ENCODE data around the gene HLA-DPB1. TPM values are rescaled to one million over a fixed set of nuclear protein-coding genes. Genes with fewer than 3 reads are reported as not detected.

Gene HLA-DPB1
- total and polyA plus RNA-seq, 9 of the 15 experiments (the other 6 are each of a cell fraction or from before 2014, with no cell fraction given), result 0.07 to 1.2 (median 0.51) TPM

DNA sequence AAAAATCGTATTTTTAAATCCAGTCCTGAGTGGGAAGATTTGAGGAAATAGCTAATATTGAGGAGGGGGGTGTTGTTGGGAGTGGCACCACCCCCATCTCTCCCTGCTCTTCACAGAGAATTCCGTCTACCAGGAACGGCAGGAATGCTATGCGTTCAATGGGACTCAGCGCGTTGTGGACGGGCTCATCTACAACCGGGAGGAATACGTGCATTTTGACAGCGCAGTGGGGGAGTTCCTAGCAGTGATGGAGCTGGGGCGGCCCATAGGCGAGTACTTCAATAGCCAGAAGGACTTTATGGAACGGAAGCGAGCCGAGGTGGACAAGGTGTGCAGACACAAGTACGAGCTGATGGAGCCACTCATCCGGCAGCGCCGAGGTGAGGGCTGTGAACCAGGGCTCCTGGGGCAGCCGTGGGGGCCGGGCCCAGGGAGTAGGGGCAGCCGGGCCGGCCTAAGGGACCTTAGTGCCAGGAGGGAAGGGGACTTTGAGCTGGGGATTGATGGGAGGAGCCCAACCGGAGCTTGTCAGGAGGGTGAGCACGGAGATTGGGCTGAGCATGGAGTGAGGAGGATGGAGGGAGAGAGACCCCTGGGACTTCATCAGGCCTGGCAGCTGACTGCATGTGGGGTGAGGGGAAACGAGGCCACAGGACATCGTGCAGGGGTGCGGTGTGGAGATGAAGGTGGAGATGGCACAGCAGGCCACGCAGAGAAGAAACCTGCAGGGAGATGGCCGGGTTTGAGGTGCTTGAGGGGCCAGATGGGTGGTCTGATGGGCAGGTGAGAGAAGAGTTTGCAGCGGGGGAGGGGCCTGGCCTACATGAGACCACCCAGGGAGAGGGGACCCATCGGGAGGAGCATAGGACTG, 41.3 kb downstream of the HLA-DPB1 start (continued):
- TF ChIP-seq, protein P1, sequence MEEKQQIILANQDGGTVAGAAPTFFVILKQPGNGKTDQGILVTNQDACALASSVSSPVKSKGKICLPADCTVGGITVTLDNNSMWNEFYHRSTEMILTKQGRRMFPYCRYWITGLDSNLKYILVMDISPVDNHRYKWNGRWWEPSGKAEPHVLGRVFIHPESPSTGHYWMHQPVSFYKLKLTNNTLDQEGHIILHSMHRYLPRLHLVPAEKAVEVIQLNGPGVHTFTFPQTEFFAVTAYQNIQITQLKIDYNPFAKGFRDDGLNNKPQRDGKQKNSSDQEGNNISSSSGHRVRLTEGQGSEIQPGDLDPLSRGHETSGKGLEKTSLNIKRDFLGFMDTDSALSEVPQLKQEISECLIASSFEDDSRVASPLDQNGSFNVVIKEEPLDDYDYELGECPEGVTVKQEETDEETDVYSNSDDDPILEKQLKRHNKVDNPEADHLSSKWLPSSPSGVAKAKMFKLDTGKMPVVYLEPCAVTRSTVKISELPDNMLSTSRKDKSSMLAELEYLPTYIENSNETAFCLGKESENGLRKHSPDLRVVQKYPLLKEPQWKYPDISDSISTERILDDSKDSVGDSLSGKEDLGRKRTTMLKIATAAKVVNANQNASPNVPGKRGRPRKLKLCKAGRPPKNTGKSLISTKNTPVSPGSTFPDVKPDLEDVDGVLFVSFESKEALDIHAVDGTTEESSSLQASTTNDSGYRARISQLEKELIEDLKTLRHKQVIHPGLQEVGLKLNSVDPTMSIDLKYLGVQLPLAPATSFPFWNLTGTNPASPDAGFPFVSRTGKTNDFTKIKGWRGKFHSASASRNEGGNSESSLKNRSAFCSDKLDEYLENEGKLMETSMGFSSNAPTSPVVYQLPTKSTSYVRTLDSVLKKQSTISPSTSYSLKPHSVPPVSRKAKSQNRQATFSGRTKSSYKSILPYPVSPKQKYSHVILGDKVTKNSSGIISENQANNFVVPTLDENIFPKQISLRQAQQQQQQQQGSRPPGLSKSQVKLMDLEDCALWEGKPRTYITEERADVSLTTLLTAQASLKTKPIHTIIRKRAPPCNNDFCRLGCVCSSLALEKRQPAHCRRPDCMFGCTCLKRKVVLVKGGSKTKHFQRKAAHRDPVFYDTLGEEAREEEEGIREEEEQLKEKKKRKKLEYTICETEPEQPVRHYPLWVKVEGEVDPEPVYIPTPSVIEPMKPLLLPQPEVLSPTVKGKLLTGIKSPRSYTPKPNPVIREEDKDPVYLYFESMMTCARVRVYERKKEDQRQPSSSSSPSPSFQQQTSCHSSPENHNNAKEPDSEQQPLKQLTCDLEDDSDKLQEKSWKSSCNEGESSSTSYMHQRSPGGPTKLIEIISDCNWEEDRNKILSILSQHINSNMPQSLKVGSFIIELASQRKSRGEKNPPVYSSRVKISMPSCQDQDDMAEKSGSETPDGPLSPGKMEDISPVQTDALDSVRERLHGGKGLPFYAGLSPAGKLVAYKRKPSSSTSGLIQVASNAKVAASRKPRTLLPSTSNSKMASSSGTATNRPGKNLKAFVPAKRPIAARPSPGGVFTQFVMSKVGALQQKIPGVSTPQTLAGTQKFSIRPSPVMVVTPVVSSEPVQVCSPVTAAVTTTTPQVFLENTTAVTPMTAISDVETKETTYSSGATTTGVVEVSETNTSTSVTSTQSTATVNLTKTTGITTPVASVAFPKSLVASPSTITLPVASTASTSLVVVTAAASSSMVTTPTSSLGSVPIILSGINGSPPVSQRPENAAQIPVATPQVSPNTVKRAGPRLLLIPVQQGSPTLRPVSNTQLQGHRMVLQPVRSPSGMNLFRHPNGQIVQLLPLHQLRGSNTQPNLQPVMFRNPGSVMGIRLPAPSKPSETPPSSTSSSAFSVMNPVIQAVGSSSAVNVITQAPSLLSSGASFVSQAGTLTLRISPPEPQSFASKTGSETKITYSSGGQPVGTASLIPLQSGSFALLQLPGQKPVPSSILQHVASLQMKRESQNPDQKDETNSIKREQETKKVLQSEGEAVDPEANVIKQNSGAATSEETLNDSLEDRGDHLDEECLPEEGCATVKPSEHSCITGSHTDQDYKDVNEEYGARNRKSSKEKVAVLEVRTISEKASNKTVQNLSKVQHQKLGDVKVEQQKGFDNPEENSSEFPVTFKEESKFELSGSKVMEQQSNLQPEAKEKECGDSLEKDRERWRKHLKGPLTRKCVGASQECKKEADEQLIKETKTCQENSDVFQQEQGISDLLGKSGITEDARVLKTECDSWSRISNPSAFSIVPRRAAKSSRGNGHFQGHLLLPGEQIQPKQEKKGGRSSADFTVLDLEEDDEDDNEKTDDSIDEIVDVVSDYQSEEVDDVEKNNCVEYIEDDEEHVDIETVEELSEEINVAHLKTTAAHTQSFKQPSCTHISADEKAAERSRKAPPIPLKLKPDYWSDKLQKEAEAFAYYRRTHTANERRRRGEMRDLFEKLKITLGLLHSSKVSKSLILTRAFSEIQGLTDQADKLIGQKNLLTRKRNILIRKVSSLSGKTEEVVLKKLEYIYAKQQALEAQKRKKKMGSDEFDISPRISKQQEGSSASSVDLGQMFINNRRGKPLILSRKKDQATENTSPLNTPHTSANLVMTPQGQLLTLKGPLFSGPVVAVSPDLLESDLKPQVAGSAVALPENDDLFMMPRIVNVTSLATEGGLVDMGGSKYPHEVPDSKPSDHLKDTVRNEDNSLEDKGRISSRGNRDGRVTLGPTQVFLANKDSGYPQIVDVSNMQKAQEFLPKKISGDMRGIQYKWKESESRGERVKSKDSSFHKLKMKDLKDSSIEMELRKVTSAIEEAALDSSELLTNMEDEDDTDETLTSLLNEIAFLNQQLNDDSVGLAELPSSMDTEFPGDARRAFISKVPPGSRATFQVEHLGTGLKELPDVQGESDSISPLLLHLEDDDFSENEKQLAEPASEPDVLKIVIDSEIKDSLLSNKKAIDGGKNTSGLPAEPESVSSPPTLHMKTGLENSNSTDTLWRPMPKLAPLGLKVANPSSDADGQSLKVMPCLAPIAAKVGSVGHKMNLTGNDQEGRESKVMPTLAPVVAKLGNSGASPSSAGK (IDR thresholded peaks at IDR 0.05), result no peak
- no peak for TF ChIP-seq YBX1 (IDR thresholded peaks at IDR 0.05)
- TF ChIP-seq, protein P2, sequence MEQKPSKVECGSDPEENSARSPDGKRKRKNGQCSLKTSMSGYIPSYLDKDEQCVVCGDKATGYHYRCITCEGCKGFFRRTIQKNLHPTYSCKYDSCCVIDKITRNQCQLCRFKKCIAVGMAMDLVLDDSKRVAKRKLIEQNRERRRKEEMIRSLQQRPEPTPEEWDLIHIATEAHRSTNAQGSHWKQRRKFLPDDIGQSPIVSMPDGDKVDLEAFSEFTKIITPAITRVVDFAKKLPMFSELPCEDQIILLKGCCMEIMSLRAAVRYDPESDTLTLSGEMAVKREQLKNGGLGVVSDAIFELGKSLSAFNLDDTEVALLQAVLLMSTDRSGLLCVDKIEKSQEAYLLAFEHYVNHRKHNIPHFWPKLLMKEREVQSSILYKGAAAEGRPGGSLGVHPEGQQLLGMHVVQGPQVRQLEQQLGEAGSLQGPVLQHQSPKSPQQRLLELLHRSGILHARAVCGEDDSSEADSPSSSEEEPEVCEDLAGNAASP (IDR thresholded peaks at IDR 0.05), result no peak
- no peak for TF ChIP-seq SNIP1 (IDR thresholded peaks at IDR 0.05; ENCODE audit: low read depth)
- TF ChIP-seq HDAC1 (IDR thresholded peaks at IDR 0.05), result no peak
- TF ChIP-seq HNRNPUL1 (IDR thresholded peaks at IDR 0.05; ENCODE audit: low read length), result no peak
- TF ChIP-seq, protein P3, sequence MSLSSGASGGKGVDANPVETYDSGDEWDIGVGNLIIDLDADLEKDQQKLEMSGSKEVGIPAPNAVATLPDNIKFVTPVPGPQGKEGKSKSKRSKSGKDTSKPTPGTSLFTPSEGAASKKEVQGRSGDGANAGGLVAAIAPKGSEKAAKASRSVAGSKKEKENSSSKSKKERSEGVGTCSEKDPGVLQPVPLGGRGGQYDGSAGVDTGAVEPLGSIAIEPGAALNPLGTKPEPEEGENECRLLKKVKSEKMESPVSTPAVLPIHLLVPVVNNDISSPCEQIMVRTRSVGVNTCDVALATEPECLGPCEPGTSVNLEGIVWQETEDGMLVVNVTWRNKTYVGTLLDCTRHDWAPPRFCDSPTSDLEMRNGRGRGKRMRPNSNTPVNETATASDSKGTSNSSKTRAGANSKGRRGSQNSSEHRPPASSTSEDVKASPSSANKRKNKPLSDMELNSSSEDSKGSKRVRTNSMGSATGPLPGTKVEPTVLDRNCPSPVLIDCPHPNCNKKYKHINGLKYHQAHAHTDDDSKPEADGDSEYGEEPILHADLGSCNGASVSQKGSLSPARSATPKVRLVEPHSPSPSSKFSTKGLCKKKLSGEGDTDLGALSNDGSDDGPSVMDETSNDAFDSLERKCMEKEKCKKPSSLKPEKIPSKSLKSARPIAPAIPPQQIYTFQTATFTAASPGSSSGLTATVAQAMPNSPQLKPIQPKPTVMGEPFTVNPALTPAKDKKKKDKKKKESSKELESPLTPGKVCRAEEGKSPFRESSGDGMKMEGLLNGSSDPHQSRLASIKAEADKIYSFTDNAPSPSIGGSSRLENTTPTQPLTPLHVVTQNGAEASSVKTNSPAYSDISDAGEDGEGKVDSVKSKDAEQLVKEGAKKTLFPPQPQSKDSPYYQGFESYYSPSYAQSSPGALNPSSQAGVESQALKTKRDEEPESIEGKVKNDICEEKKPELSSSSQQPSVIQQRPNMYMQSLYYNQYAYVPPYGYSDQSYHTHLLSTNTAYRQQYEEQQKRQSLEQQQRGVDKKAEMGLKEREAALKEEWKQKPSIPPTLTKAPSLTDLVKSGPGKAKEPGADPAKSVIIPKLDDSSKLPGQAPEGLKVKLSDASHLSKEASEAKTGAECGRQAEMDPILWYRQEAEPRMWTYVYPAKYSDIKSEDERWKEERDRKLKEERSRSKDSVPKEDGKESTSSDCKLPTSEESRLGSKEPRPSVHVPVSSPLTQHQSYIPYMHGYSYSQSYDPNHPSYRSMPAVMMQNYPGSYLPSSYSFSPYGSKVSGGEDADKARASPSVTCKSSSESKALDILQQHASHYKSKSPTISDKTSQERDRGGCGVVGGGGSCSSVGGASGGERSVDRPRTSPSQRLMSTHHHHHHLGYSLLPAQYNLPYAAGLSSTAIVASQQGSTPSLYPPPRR (CRISPR knock-in tag; IDR thresholded peaks at IDR 0.05; ENCODE audit: borderline replicate concordance), result no peak
- TF ChIP-seq ZNF174 (CRISPR knock-in tag; IDR thresholded peaks at IDR 0.05), result no peak
- no peak for TF ChIP-seq ETS2 (tag; IDR thresholded peaks at IDR 0.05; ENCODE audit: borderline replicate concordance, poor library complexity, severe bottlenecking)

Measured in K562 (cell line).